ENCODE measurements around the gene MKNK1. TPM values are rescaled to one million over a fixed set of nuclear protein-coding genes. Genes with fewer than 3 reads are reported as not detected.

Gene MKNK1
- total RNA-seq, 6 experiments from 2014 or later: 18.0 to 24.3 (median 22.3) TPM

GRCh38 chr1:46594063-46594462 is 10.0 kb downstream of the MKNK1 start:
- Mint-ChIP-seq H3K4me1 (ENCODE audit: low read depth) (peaks cover 11% of the 10 kb centered on the region; the same call in 1 of the 2 replicates), H3K36me3 (ENCODE audit: low read depth) (peaks cover 43% of the 10 kb centered on the region), H3K9me3 (peaks cover 6% of the 10 kb centered on the region; the same call in 1 of the 2 replicates), H3K4me3 (no peak overlapping the region), H3K27me3 (ENCODE audit: insufficient read depth) (no peaks in the 10 kb centered on the region), H3K27ac (no peak overlapping the region)
- TF ChIP-seq, protein P1, sequence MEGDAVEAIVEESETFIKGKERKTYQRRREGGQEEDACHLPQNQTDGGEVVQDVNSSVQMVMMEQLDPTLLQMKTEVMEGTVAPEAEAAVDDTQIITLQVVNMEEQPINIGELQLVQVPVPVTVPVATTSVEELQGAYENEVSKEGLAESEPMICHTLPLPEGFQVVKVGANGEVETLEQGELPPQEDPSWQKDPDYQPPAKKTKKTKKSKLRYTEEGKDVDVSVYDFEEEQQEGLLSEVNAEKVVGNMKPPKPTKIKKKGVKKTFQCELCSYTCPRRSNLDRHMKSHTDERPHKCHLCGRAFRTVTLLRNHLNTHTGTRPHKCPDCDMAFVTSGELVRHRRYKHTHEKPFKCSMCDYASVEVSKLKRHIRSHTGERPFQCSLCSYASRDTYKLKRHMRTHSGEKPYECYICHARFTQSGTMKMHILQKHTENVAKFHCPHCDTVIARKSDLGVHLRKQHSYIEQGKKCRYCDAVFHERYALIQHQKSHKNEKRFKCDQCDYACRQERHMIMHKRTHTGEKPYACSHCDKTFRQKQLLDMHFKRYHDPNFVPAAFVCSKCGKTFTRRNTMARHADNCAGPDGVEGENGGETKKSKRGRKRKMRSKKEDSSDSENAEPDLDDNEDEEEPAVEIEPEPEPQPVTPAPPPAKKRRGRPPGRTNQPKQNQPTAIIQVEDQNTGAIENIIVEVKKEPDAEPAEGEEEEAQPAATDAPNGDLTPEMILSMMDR (IDR thresholded peaks at IDR 0.05): no peak
- DNase-seq: no peak

DNA sequence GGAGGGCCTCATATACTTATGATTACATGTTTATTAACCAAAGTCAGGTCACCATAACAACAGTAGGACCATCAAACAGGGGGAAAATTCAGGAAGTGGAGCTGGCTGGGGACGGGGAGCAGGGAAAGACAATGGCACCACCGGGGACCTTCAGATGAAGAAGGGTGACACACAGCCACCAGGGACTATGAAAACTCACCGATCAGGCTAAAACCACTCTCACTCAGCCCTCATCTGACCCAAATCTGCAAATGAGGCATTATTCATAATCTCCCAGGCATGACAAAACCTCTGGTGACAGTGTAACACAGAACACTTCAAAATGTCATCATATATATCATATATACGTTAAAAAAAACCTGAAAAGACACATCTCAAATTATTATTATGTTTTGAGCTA is 11.2 kb downstream of the MKNK1 start:
- H3K4me1 Mint-ChIP-seq (ENCODE audit: low read depth): peaks cover 11% of the 10 kb centered on the region; the same call in 1 of the 2 replicates
- H3K9me3 Mint-ChIP-seq: peaks cover 9% of the 10 kb centered on the region; the same call in 1 of the 2 replicates
- H3K4me3 Mint-ChIP-seq: no peak overlapping the region
- TF ChIP-seq, protein P1 (IDR thresholded peaks at IDR 0.05): no peak
- no peak overlapping the region for H3K27ac Mint-ChIP-seq
- no peak for DNase-seq
- H3K36me3 Mint-ChIP-seq (ENCODE audit: low read depth): peaks cover 46% of the 10 kb centered on the region
- H3K27me3 Mint-ChIP-seq (ENCODE audit: insufficient read depth): no peaks in the 10 kb centered on the region

GRCh38 chr1:46589529-46589928 is 14.5 kb downstream of the MKNK1 start:
- Mint-ChIP-seq H3K9me3 (peaks cover 9% of the 10 kb centered on the region; the same call in 1 of the 2 replicates), H3K27me3 (ENCODE audit: insufficient read depth) (no peaks in the 10 kb centered on the region), H3K27ac (no peak overlapping the region), H3K4me1 (ENCODE audit: low read depth) (no peaks in the 10 kb centered on the region), H3K4me3 (no peak overlapping the region), H3K36me3 (ENCODE audit: low read depth) (peaks cover 48% of the 10 kb centered on the region)
- TF ChIP-seq, protein P1 (IDR thresholded peaks at IDR 0.05): no peak
- no peak for DNase-seq

- Mint-ChIP-seq H3K4me1 (ENCODE audit: low read depth) (no peaks in the 10 kb centered on the region), H3K27ac (no peak overlapping the region), H3K36me3 (ENCODE audit: low read depth) (peaks cover 41% of the 10 kb centered on the region), H3K27me3 (ENCODE audit: insufficient read depth) (no peaks in the 10 kb centered on the region; the same call in 1 of the 2 replicates), H3K9me3 (peaks cover 9% of the 10 kb centered on the region; the same call in 1 of the 2 replicates), H3K4me3 (no peak overlapping the region)
- no peak for DNase-seq
- TF ChIP-seq, protein P1 (IDR thresholded peaks at IDR 0.05): no peak
Observed at GRCh38 chr1:46587069-46587468, 17.0 kb downstream of the MKNK1 start.

GRCh38 chr1:46585312-46585938 is 18.6 kb downstream of the MKNK1 start:
- Mint-ChIP-seq H3K36me3 (ENCODE audit: low read depth) (peaks cover 38% of the 10 kb centered on the region), H3K27ac (no peak overlapping the region), H3K4me1 (ENCODE audit: low read depth) (peaks cover 12% of the 10 kb centered on the region), H3K27me3 (ENCODE audit: insufficient read depth) (no peaks in the 10 kb centered on the region; the same call in 1 of the 2 replicates), H3K4me3 (no peak overlapping the region), H3K9me3 (peaks cover 9% of the 10 kb centered on the region; the same call in 1 of the 2 replicates)
- TF ChIP-seq, protein P1 (IDR thresholded peaks at IDR 0.05): no peak
- DNase-seq: no peak
